GM04504 (cell line): ENCODE measurements around the gene SLC38A8.

Experiments
- DNase-seq: peaks from one replicate; pipeline ENCODE4 v3.0.0-alpha.2; 2012; ENCODE audit warnings: low read depth

SLC38A8 gene

GRCh38 chr16:84042308-84042878 lies at the start of gene SLC38A8:
SLC38A8 (minus strand) TSS chr16:84042795; CDS start chr16:84042157, 638 bp downstream.
- no peak for DNase-seq

DNA sequence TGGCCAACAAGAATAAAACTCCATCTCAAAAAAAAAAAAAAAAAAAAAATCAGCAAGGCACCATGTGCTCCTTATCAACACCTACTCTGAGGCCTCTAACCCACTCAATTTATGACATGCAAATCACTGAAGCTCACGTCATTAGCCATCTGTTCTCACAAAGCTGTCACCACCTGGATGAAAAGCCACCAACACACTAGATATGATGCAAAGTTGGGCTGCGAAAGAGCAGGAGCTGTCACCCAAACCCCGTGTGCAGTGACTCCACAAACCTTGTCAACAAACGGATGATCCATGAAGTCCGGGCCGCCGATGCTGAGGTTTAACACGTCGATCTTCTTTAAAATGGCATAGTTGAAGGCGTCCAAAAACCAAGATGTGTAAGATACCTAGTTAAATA lies 48.9 kb upstream of the SLC38A8 start:
- no peak for DNase-seq

GRCh38 chr16:84090211-84090610 lies 47.6 kb upstream of the SLC38A8 start:
- no peak for DNase-seq

DNA sequence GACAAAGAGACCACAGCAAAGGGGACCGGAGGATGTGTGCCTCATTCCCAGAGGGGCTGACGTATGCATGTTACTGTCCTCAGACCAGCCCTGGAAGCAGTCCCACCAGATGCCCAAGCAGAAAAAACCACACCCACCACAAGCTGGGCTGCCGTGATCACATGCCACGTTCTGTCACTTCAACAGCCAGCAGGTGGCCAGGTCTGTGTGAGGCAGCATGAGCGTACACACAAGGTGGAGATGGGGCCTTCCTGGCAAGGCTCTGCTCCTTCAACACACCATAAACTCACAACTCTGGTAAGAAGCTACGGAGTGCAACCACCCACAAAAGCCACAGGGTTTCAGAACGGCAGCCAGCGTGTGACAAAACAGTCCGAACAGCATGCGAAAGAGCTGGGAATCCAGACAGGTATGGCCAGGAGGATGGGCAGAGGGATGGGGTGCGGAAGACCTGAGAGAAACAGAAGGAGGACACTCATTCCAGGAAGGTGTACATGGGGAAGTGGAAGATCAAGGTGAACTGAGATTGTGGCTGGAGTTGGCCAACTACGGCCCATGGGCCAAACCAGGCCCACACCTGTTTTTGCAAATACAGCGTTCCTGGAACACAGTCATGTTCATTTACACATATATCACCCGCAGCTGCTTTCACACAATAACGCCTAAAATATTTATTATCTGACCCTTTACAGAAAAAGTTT lies 46.2 kb upstream of the SLC38A8 start:
- DNase-seq, result no peak

DNA sequence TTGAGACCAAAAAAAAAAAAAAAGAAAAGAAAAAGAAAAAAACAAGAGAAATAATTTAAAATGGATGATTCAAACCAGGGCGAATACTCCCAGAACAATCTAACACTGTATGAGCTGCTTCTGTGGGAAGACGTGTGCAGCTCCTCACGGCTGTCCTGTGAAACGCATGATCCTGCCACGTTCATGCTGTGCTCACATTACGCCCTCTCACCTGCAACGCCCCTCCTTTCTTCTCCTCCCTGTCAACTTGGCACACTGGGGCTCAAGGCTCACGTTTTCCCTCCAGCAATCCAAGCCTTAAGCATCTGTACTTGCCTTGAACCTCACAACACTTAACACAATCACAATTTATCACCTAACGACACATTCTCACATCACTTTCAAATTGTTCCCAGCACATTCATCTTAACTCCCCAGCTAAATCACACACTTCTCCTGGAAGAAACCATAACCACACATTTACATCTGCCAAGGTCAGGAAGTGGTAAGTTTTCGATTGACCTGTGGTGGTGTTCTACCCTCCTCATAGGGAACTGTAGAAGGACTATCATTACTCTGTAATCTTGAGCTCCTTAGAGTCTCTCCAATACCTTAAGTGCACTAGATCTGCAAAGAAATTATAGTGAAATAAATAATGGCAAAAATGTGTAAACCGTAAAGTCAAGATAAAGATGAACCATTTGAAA lies 45.0 kb upstream of the SLC38A8 start:
- DNase-seq, result no peak

GRCh38 chr16:84087001-84087400 lies 44.4 kb upstream of the SLC38A8 start:
- no peak for DNase-seq

- no peak for DNase-seq
These were observed 43.7 kb upstream of the SLC38A8 start for GRCh38 chr16:84086341-84086740.

GRCh38 chr16:84085773-84086172 lies 43.2 kb upstream of the SLC38A8 start:
- no peak for DNase-seq

- DNase-seq, result no peak
These were observed 42.7 kb upstream of the SLC38A8 start for GRCh38 chr16:84085271-84085667.

- DNase-seq, result peak; percentile 25
These were observed 42.1 kb upstream of the SLC38A8 start for GRCh38 chr16:84084570-84085270.

GRCh38 chr16:84082835-84083569 lies 40.4 kb upstream of the SLC38A8 start:
- no peak for DNase-seq

DNA sequence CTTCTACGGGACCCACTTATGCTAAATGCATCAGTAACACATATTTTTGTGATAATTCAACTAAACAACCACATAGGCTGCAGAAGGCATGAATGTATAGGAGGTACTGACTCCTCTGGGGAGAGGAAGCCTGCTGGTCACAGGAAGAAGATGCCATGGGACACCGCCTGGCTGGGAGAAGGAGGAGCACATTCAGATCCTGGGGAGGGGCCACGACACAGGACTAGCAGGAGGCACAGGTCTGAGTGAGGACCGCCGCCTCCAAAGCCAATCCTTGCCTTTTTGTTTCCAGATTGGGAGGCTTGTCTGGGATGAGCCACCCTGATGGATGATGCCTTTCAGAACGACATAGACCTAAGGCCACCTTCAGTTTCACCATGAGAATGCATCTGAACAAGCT lies 39.5 kb upstream of the SLC38A8 start:
- DNase-seq, result no peak

DNA sequence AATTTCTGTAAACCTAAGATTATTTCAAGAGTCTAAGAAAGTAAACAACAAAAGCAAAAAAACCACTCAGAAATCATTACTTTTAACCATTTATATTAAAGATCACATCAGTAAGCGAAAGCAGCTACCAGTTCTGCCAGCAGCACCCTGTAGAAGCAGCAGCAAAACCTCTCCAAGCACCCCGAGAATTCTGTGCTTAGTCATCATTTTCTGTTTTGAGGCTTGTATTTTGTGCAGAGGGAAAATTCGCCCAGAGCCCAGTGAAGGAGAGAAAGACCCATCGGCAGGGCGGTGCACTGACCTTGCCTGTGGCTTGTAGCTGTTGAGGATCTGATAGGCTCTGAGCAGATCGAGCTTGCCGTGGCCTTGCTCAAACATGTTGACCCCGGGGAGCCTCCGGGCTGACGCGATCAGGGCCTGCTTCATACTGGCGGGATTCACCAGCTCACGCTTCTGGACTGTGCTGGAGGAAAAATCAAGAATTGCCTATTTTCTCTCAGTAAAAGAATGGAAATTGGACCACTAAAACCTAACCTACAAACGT lies 38.9 kb upstream of the SLC38A8 start:
- no peak for DNase-seq

- DNase-seq, result no peak
These were observed 38.2 kb upstream of the SLC38A8 start for GRCh38 chr16:84080813-84081212.

DNA sequence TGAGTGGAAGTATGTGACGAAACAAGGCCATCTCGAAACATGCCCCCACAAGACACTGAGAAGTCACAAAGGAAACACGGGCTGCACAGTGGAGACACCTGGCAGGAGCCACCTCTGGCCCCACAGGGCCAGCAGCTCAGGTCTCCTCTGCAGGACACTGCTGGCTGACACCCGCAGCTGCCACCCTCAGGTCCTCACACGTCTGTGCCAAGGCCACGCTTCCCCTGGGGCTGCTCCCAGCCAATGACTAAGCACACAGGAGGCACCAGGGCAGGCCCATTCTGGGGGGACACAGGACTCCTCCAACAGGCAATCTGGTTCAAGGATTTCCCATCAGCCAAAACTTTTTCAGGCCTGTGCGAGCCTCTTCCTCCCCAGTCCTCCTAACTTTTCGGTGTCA lies 37.8 kb upstream of the SLC38A8 start:
- DNase-seq, result no peak

- no peak for DNase-seq
These were observed 37.1 kb upstream of the SLC38A8 start for GRCh38 chr16:84079664-84080063.

GRCh38 chr16:84075376-84075775 lies 32.8 kb upstream of the SLC38A8 start:
- DNase-seq, result no peak

- DNase-seq, result no peak
These were observed 32.1 kb upstream of the SLC38A8 start for GRCh38 chr16:84074721-84075120.

DNA sequence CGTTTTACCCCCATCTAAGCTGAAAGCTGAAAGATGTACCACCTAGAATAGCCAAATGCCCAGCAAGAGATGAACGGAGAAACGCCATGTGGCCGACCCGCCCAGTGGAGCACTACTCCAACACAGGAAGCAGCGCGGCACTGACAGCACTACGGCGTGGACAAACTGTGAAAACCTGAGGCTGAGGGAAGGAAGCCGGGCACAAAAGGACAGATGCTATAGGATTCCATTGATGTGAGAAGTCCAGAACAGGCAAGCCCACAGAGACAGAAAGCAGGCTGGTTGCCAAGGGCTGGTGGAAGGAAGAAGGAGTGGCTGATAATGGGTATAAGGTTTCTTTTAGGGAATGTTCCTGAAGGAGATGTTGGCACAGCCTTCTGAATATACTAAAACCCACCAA lies 29.4 kb upstream of the SLC38A8 start:
- no peak for DNase-seq

DNA sequence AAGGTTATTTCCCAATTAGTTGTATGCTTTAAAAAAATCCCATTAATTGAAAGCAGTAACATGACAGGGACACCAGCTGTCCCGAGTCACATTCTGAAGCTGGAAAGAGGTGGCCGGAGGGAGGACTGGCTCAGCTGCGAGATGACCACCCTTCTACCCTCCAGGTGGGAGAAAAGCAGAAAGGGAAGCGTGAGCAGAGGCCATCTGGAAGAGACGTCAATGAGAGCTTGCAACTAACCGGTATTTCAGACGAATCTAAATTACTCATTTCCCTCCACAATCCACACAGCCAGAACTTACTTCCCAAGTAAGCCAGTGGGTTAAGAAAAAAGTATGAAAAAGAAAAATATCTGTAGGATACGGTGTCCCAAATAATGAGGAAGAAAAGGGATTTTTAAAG lies 28.5 kb upstream of the SLC38A8 start:
- no peak for DNase-seq

DNA sequence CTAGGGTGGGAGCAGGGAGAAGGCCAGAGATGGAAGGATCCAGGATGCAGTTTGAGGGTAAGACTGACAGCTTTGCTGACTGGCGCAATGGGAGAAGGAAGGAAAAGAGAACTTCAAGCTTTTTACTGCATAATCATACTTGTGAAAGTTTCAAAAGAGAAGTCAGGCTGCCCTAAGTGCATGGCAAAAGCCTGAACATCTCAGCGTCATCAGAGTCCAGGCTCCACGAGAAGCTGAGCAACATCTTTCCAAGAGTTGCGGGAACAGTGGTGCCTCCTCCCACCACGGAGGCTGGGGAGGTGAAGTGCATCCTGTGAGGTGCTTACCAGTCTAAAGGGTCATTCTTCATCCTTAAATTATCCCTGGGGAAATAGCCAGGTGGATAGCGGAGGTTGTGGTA lies 26.9 kb upstream of the SLC38A8 start:
- no peak for DNase-seq
